Occipital lobe (tissue), 2 donors: Measurements from ENCODE around the gene TESMIN. TPM values are rescaled to one million over a fixed set of nuclear protein-coding genes. Genes with fewer than 3 reads are reported as not detected.

Experiments
- DNase-seq: peaks from one replicate; lab custom pipeline; 2025; lab: John Stamatoyannopoulos, UW
- total RNA-seq: library from RNA; depleted of rRNA; stranded (reverse); fragments of >200 nt; gene quantifications from one replicate; pipeline ENCODE4 v1.2.3, GENCODE V29; 2014

The TESMIN gene
- total RNA-seq, 1 donor from 2014 or later: 0.94 TPM

DNA sequence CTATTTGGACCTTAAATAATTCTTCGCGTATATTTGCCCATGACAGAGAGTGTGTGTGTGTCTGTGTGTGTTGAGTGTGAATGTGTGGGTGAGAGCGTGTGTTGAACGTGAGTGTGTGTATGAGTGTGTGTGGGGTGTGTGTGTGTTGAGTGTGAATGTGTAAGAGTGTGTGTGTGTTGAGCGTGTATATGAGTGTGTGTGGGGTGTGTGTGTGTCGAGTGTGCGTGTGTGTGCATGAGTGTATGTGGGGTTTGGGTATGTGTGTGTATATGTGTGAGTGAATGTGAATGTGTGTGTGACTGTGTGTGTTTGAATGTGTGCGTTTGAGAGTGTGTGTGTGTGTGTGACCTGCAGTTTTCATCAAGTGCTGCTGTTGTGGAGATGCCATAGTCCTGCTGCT lies 40.2 kb downstream of the TESMIN start:
- no peak for DNase-seq

DNA sequence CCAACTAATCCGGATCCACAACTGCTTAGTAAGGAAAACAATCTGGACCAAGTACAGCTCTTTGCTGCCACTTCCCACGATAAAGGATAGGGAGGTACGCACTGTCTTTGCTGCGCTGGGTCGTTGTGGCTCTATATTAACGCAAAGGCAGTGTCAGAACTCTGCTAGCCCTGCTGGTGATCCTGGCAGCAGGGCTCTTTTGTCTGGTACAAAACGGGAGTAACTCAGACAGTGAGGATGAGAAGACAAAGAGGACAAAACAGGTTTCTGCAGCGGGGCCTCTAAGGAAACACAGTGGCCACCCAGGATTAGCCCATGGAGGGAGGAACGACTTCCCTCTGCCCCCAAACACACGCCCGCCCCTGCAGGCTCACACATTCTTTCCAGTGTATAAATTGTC lies 40.9 kb downstream of the TESMIN start:
- DNase-seq: no peak

DNA sequence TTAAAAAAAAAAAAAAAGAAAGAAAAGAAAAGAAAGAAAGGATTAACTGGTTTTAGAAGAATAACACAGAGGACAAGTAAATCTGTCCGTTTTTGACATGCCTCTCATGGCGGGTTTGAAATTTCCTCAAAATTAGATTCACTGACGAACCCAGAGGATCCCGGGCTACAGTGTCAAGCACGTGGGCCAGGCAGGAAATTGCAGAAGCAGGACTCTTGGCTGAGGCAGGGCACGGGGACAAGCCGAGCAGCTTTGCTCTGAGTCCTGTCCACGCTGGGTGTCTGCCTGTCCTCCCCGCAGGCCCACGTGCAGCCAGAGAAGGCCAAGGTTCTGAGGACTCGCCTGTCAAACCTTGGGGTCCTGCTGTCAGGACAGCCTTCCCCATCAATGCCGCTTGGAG lies 42.3 kb downstream of the TESMIN start:
- no peak for DNase-seq

DNA sequence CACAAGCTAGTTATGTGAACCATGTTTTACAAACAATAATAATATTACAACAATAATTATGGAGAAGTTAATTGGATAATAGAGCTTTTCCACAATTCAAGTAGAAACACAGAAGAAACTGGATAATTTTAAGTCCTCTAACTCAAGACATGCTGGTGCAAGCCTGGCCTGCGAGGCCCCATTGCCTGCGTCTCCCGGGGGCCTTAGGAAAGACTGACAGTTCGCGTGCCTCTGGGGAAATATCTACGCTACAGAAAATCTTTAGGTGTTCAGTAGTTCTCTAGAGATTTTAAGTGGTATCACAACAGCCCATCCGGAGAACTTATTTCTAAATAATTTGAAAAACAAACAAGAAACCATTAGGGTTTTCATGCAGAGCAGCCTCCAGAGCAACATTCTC lies 43.8 kb downstream of the TESMIN start:
- no peak for DNase-seq

DNA sequence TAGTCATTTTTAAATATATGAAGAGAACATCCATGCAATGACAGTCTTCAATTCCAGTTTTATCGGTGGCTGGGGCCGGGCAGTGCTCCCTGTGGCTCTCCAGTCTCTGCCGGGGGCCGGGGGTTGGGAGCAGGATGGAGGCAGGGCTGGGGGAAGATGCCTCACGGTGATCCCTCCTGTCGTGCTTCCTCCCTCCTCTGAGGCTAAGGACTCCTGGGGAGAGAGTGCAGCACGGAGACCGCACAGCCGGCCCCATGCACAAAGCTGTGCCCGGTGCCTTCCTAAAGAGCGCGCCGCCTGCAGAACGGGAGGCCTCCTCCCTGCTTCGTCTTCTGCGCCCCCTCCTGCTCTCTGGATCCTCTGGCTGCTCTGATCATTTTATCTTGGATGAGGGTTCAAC lies 46.4 kb downstream of the TESMIN start:
- DNase-seq: no peak

DNA sequence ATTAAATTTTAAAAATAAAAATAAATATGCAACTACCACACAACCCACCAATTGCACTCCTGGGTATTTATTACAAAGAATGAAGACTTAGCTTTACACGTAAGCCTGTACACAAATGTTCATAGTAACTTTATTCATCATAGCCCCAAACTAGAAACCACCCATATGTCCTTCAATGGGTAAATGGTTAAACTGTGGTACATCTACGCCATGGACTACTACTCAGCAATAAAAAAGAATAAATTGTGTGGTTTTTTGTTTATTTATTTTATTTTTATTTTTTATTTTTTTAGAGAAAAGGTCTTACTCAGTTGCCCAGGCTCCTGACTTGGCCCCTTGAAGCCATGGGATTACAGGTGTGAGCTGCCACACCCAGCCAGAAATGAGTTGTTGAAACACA lies 52.3 kb downstream of the TESMIN start:
- no peak for DNase-seq

DNA sequence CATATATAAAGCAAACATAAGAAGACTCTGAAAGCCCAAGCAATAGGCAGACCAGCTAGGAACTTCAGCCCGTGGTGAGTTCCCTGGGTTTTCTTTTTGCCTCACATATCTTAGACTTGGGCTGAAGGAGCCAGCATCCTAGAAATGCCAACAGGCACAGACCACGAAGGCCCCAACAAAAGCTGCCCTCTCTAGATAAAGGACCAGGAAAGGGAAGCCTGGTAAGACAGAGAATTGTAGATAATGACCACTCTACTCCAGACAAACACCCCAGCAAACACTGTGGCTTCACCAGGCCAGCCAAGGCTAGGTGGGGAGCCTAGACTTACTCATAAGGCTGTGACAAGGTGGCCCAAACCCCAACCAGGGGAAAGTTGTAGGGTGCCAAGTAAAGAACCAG lies 55.8 kb downstream of the TESMIN start:
- DNase-seq: no peak

DNA sequence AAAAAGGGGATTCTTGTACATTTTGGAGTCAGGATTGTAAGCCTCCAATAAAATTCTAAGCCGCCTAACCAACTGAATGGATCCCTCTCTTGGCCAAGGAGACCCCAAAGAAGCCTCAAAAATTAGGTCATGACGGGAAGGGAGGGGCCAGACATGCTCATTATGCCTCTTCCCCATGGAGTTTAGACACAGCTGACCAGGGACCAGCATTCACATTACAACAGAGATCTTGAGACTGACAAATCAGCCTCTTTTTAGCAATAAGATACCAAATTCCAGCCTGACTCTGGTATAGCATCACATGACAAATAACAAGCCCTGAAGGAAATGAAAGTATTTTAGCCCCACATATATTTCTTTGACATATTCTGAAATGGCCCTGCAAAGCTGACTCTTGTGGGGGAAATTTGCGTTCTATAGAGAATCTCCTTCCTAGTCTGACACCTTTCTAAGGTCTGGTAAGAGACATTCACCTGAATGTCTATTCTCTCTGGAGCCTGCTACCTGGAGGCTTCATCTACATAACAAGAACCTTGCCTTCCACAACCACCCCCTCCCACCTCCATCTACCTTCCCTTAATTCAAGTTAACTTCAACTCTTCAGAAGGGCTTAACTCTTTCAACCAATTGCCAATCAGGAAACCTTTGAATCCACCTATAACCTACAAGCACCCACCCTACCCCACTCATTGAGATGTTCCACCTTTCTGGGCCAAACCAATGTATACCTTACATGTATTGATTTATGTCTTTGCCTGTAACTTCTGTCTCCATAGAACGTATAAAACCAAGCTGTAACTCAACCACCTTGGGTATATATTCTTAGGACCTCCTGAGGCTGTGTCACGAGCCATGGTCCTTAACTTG lies 56.7 kb downstream of the TESMIN start:
- no peak for DNase-seq

DNA sequence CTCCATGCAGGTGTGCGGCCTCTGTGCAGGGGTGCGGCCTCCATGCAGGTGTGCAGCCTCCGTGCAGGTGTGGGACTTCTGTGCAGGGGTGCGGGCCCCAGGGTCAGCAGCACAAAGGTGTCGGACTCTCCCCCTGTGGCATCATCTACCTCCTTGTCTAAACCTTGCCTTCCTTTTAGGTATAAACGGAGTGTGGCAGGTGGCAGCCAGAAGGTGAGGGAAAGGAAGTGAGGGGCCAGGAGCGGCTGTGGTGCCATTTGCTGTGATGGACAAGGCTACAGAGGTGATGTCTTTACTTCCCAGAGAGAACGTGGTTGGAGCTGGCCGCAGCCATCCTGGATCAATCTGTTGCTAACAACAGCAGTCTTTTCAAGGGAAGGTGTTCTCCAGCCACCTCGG lies 57.8 kb downstream of the TESMIN start:
- no peak for DNase-seq

DNA sequence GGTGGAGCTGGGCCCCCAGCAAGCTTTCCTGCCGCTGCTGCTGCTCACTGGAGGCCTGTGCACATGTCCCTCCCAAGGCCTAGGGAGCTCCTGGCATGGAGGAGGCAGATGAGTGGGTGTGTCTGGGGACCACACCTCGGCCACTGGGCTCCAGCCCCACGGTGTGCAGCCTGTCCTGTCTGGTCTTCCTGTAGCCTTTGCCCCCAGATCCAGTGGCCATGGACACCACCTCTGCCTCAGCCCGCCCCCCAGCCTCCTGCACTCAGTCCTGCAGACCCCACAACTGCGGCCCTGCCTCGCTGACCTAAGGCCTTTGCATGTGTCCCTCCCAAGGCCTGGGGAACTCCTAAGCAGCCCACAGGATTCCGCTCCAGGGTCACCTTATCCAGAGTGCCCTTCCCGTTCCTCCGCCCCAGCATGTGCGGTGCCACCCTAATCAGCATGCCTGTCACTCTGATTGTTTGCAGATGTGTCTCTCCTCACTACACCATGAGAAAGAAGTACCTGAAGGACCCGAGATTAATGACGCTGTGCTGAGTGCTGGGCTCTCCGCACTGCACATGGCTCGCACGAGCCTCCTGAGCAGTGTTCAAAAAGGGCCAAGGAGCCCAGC lies 58.3 kb downstream of the TESMIN start:
- DNase-seq: no peak

DNA sequence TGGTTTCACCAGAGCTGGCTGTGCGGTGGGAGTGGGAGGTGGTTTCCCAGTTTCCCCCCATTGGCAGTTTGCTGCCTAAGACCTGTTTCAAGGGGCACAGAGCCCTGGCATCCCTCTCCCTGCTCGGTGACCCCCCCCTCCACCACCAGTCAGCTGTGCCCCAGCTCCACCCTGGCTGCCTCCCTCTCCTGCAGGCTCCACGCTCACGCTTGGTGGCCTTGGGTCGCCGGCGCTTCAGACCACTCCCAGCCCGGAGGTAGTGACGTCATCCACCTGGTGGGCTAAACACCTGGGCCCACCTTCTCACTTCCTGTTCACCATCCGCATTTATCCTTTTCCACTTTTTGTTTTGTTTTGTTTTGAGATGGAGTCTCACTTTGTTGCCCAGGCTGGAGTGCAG lies 59.2 kb downstream of the TESMIN start:
- no peak for DNase-seq

DNA sequence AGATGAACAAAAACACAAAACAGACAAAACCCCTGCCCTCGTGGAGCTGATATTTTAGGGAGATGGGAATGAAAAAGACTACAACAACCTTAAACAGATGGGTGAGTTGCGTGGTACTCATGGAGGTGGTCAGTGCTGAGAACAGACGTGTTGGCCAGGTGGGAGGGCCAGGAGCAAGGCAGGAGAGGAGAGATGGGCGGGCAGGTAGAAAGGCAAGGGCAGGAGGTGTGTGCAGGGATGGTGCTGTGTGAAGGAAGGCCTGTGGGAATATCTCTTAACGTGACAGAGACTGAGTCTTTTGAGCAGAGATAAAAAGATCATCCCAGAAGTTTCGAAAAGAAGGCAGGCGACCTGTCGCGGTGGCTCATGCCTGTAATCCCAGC lies 59.9 kb downstream of the TESMIN start:
- no peak for DNase-seq

DNA sequence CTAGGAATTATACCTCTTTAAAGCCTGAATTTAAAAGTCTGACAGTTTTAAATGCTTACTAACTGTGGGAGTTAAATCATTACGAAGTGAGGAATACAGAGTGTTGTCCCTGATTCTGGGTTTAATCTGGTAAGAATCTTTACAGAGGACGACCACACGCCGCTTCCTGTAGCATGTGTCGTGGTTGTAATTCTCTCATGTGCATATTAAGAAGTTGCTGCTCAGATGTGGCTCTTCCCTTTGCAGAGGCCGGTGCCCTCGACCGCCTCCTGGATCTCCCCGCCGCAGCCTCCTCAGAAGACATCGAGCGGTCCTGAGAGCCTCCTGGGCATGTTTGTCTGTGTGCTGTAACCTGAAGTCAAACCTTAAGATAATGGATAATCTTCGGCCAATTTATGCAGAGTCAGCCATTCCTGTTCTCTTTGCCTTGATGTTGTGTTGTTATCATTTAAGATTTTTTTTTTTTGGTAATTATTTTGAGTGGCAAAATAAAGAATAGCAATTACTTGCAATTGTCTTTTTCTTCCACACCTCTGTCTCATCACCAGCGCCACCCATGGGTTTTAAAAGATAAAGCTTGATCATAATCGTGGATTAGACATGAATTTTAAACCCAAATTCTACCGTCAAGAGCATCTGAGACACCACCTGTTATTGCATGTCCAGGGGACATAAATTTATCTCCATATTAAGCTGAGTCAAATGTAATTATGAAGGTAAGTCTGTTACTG lies 60.5 kb downstream of the TESMIN start:
- no peak for DNase-seq

DNA sequence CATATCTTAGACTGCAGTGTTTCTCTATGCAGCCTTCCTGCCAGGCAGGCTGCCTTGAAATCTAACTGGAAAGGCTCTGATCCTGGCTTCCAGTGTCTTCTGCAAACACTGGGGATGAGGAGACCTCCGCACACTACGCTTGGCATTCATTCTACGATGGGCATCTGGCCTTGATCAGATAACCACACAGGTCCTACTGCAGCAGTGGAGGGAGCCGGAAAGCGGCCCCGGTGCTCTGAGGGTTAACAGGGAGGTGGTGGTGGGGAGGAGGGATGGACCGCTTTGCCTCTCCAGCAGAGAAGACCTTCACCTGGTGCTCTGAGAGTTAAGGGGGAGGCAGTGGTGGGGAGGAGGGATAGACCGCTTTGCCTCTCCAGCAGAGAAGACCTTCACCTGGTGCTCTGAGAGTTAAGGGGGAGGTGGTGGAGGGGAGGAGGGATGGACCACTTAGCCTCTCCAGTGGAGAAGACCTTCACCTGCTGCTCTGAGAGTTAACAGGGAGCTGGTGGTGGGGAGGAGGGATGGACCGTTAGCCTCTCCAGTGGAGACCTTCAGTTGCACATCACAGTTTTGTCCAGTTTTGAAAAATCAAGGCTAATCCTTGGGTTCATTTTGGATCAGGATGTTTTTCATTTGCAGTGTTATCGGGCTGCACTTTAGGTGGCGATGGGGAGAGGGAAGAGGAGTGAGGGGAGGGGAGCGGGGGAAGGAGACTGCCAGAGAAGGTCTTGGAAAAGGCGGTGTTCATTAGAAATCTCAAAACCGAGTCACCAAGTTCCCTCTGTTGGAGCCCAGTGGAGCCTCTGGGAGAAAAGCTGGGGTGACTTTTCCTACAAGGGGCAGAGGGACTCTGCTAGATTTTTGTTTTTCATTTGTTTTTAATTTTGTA lies 61.3 kb downstream of the TESMIN start:
- no peak for DNase-seq

DNA sequence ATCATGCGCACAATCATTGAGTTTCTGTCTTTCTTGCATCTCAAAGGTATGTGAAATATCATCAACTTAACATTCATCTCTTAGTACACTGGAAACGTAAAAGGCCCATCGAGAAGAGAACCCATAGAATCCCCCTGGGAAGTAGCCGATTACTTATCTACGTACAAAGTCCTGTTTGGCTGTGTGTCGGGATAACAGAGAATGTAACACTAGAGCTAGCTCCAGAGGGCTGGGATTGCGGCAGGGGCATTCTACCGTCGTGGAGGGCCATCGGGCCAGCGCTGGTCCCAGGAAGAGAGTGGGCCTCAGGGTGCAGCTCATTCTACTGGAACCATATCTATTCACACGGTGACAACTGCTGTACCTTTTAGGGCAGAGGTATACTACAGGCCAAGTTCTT lies 62.4 kb downstream of the TESMIN start:
- DNase-seq: no peak

DNA sequence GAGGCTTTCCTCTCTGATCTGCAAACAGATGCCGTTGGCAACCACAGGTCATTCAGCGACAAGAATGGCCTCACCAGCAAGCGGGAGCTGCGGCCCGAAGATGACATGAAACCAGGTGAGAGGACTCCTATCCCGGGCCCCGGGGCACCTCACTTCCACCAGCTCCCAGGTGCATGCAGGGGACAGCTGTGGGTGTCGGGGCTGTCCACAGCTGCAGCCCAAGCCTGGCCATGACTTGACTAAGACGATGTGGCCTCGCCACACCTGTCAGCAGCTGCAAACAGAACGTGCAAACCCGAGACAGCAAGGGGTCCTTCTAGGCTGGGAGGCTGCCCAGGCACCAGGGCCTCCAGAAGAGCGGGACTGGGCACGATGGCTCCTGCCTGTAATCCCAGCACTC lies 63.3 kb downstream of the TESMIN start:
- no peak for DNase-seq

DNA sequence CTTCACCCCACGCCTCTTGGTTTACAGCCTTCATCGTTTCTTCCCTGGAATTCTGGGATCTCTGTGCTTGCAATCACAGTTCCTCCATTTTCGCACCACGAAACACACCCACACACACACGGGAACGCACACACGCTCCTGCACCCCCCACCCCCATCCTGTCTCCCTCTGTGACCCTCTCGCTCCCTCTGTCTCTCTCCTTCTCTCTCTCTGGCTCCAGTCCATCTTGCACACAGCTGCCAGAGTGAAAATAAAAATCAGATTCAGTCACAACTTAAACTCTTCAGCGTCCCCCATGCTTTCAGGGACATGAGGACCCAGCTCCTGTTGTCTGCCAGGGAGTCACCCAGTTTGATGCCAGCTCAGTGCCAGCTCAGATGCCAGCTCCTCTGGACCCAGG lies 64.0 kb downstream of the TESMIN start:
- DNase-seq: no peak

DNA sequence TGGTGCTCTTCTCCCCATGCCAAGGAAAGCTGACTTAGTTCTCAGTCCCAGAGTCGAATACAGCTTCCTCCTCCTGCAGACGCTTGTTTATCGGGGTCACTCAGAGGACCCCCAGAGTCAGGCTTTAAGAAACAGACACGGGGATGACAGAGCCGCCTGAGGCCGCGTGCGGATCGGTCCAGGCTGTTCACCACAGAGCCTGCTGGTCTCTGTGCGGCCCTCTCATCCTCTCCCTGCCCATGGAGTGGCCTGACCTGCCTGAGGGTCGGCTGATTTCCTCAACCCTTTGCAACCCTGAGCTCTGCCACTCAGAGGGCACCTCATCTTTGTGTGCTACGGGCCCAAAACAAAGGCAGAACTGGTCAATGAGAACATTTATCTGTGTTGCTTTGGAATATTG lies 64.8 kb downstream of the TESMIN start:
- DNase-seq: no peak

DNA sequence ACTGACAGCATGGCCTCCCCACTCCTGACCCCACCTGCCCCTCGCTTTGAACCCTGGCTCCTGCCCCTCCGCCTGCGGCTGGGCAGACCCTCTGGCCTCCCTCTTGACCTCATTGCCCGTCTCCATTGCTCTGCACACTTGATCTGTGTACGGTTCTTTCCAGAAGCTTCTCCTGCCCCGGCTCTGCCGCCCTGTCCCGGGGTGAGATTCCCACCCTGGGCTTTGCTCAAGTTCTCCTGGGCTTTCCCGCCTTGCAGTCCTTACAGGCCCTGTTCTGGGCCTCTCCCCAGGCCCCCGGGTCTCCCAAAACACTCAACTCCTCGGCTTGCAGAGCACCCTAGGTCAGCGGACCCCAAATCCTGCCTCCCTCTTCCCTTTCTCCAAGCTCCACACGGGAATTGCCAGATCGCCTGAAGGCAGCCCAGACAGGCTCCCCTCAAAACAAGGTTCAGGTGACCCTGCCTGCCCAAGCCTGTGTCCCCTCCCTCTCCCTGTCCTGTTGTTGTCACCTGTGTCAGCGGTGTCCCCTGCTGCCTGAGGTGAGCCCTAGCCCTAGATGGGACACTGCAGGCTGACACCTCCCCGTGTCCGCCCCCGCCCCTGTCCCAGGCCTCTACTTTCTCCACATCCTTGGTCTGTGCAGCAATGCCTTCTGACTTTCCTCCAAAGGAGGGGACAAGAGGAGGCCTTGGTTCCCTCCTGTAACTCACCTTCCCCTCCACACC lies 65.5 kb downstream of the TESMIN start:
- DNase-seq: no peak

DNA sequence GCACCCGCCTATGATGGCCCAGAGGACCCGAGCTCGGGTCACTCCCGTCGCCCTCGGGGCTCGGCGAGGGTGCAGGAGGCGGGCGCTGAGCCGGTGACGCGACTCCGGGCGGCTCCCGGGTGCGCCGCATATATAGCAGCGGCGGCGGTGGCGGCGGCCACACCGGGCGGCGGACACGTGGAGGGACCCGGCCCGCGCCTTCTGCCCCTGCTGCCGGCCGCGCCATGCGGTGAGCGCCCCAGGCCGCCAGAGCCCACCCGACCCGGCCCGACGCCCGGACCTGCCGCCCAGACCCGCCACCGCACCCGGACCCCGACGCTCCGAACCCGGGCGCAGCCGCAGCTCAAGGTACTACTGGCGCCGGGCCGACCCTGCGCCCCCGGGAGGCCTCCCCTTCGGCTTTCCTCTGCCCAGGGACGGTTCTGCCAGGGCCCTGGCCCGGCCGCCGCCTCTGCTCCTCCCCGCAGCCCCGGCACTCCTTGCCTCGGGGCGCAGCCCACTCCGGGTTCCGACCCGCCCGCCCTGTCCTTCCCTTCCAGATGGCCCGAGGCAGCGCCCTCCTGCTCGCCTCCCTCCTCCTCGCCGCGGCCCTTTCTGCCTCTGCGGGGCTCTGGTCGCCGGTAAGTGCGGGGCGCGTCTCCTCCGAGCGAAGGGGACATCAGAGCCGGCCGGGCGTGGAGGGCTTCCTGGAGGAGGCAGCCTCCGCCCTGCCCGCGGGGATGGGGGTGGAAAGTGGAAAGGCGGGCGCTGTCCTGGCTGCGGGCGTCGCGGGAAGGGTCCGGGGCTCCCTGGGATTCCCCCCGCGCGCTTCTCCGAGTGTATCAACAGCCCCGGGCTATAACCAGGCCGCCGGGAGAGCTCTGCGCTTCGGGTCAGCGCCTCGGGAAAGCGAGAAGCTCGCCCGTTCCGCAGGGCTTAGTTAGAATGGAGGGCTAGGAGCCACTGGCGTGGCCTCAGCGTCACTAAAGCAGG lies 66.6 kb downstream of the TESMIN start, which contains the start of gene GAL:
TSS of gene GAL (plus strand) at position 160 of the 972 bp plus-strand sequence. CDS start at position 540, 380 bp downstream.
- DNase-seq: no peak
